ENCODE results near the gene MED8.
"Not testable (repeated sequence)": the region's sequence is repeated elsewhere in the genome, so short reads cannot be mapped to it uniquely, and the experiment has no call there.

Gene MED8

GRCh38 chr1:43373066-43373940, 16.3 kb downstream of the MED8 start:
- H3K4me3 ChIP-seq (replicated peaks in 1 of 2; ENCODE audit: low read depth in 2 of 2, low read length in 2 of 2): no peak overlapping the region
- peak; percentile 62 to 91 for DNase-seq (ENCODE audit: low read depth in 2 of 2)

GRCh38 chr1:43372172-43372571, 17.4 kb downstream of the MED8 start:
- no peak overlapping the region for H3K4me3 ChIP-seq (replicated peaks in 1 of 2; ENCODE audit: low read depth in 2 of 2, low read length in 2 of 2)
- no peak for TF ChIP-seq CTCF (IDR thresholded peaks at IDR 0.05; ENCODE audit: low read depth, low read length)
- DNase-seq (ENCODE audit: low read depth in 2 of 2): peak in 1 of 2 donors; percentile 31

More at GRCh38 chr1:43373066-43373940, 16.3 kb downstream of the MED8 start:
- TF ChIP-seq CTCF (IDR thresholded peaks at IDR 0.05; ENCODE audit: low read depth, low read length): no peak

GRCh38 chr1:43370564-43370963, 19.0 kb downstream of the MED8 start:
- no peak for TF ChIP-seq CTCF (IDR thresholded peaks at IDR 0.05; ENCODE audit: low read depth, low read length)
- no peak for DNase-seq (ENCODE audit: low read depth in 2 of 2)
- no peak overlapping the region for H3K4me3 ChIP-seq (replicated peaks in 1 of 2; ENCODE audit: low read depth in 2 of 2, low read length in 2 of 2)

GRCh38 chr1:43369779-43370178, 19.8 kb downstream of the MED8 start:
- H3K4me3 ChIP-seq (replicated peaks in 1 of 2; ENCODE audit: low read depth in 2 of 2, low read length in 2 of 2); DNase-seq (ENCODE audit: low read depth in 2 of 2): not testable (repeated sequence)

GRCh38 chr1:43368646-43369020, 21.0 kb downstream of the MED8 start:
- no peak for TF ChIP-seq CTCF (IDR thresholded peaks at IDR 0.05; ENCODE audit: low read depth, low read length)
- H3K4me3 ChIP-seq (replicated peaks in 1 of 2; ENCODE audit: low read depth in 2 of 2, low read length in 2 of 2): peak overlapping the region; percentile 56 to 67
- DNase-seq (ENCODE audit: low read depth in 2 of 2): no peak

- peak; percentile 82 to 88 for DNase-seq (ENCODE audit: low read depth in 2 of 2)
- H3K4me3 ChIP-seq (replicated peaks in 1 of 2; ENCODE audit: low read depth in 2 of 2, low read length in 2 of 2): peak within 1 kb of the TSS; percentile 75 to 83
- TF ChIP-seq CTCF (IDR thresholded peaks at IDR 0.05; ENCODE audit: low read depth, low read length): peak; percentile 31
Observed at GRCh38 chr1:43367904-43368645, 21.5 kb downstream of the MED8 start, which contains the start of gene ELOVL1. Gene ELOVL1 (minus strand): TSS chr1:43368011. CDS start chr1:43365609, 2,402 bp downstream.

Measured in cardiac fibroblast (primary cell).